ENCODE data around the gene LHFPL3.

- TF ChIP-seq CTCF (conservative IDR thresholded peaks at IDR 0.05) (no peak), EZH2 (IDR thresholded peaks at IDR 0.05; ENCODE audit: low read depth) (no peak)
Observed at GRCh38 chr7:104640506-104640905, 312.1 kb downstream of the LHFPL3 start.
